HUES6 (cell line): ENCODE measurements around the gene GJA3.

Experiments used
- H3K27ac ChIP-seq: 2 replicates; pipeline ENCODE4 v1.7.0; 2013; ENCODE audit warnings: low read depth, mild to moderate bottlenecking, low read length, inconsistent platforms
- H3K27me3 ChIP-seq: 2 replicates; pipeline ENCODE4 v1.6.1; 2013; ENCODE audit warnings: low read length; ENCODE audit not compliant: control insufficient read depth, insufficient read depth
- H3K36me3 ChIP-seq: 2 replicates; pipeline ENCODE4 v1.6.1; 2013; ENCODE audit warnings: low read length; ENCODE audit not compliant: control insufficient read depth, insufficient read depth
- H3K4me1 ChIP-seq: 2 replicates; pipeline ENCODE4 v1.6.1; 2013; ENCODE audit warnings: low read length; ENCODE audit not compliant: control insufficient read depth, insufficient read depth
- H3K4me3 ChIP-seq: 2 replicates; pipeline ENCODE4 v1.5.1; 2013; ENCODE audit warnings: low read depth, low read length
- H3K9ac ChIP-seq: one replicate; pipeline ENCODE4 v1.6.1; 2013; ENCODE audit warnings: mild to moderate bottlenecking, low read length
- H3K9me3 ChIP-seq: 2 replicates; pipeline ENCODE4 v1.6.1; 2013; ENCODE audit warnings: low read depth, low read length; ENCODE audit not compliant: control insufficient read depth, insufficient read depth

GJA3 gene

GRCh38 chr13:20136781-20137703 lies 23.8 kb downstream of the GJA3 start:
- H3K36me3 ChIP-seq, result no peaks in the 10 kb centered on the region
- H3K27me3 ChIP-seq, result peaks cover 23% of the 10 kb centered on the region
- no peaks in the 10 kb centered on the region for H3K9me3 ChIP-seq
- H3K4me1 ChIP-seq, result 0 out of 2 replicates have a peak, but pooled peaks cover 2% of the 10 kb centered on the region
- H3K27ac ChIP-seq, result no peak overlapping the region
- no peak overlapping the region for H3K9ac ChIP-seq
- peak overlapping the region; percentile 49 for H3K4me3 ChIP-seq

- Histone ChIP-seq H3K9ac (no peak overlapping the region), H3K36me3 (no peaks in the 10 kb centered on the region), H3K4me3 (no peak overlapping the region), H3K4me1 (0 out of 2 replicates have a peak, but pooled peaks cover 2% of the 10 kb centered on the region), H3K27ac (no peak overlapping the region), H3K27me3 (peaks cover 44% of the 10 kb centered on the region), H3K9me3 (no peaks in the 10 kb centered on the region)
Observed at GRCh38 chr13:20134732-20135131, 26.1 kb downstream of the GJA3 start.

DNA sequence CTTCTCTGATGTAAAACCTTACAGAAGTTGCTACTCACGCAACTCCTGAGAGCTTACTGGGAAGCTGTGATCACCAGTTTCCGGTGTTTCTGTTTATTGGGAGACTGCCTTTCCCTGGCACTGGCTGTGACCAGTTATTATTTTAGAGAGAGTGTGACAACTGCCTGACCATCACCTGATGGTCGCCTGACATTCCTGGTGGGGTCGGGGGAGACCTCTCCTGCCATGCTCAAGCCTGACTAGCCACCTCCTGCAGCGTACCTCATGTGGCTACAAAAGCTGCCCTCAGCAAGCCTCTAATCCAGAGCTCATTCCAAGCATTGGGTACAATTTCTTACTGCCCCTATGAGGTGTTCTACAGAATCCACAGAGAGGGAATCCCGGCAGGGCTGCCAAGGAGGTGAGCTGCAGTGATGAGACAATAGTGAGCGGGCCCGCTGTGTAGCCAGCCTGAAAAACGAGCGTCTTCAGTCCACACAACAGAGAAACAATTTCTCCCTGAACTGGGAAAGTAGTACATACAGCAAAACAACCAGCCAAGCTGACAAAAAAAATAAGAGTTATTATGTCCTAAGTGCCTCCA lies 28.7 kb downstream of the GJA3 start:
- 0 out of 2 replicates have a peak, but pooled peaks cover 7% of the 10 kb centered on the region for H3K4me1 ChIP-seq
- no peak overlapping the region for H3K4me3 ChIP-seq
- no peaks in the 10 kb centered on the region for H3K9me3 ChIP-seq
- H3K27ac ChIP-seq, result no peak overlapping the region
- peaks cover 54% of the 10 kb centered on the region for H3K27me3 ChIP-seq
- no peaks in the 10 kb centered on the region for H3K36me3 ChIP-seq
- no peak overlapping the region for H3K9ac ChIP-seq

- Histone ChIP-seq H3K36me3 (no peaks in the 10 kb centered on the region), H3K9me3 (no peaks in the 10 kb centered on the region), H3K9ac (no peak overlapping the region), H3K27ac (no peak overlapping the region), H3K4me3 (no peak overlapping the region), H3K27me3 (peaks cover 46% of the 10 kb centered on the region), H3K4me1 (peaks cover 9% of the 10 kb centered on the region; the same call in 1 of the 2 replicates)
Observed at GRCh38 chr13:20131057-20131832, 29.6 kb downstream of the GJA3 start.

DNA sequence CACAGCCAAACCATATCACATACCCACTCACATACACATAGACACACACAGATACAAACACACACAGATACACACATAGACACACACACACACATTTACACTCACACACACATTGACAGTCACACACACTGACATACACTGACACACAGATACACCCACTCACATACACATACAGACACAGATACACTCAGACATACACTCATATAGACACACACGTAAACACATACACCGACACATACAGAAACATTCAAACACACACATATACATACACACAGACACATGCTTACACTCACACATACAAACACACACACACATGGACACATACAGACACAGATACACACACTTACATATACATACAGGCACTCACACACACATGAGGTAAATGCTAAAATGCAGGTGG lies 30.2 kb downstream of the GJA3 start:
- Histone ChIP-seq H3K4me1 (peaks cover 9% of the 10 kb centered on the region; the same call in 1 of the 2 replicates), H3K27ac (no peak overlapping the region), H3K27me3 (peaks cover 45% of the 10 kb centered on the region), H3K9me3 (no peaks in the 10 kb centered on the region), H3K36me3 (no peaks in the 10 kb centered on the region), H3K9ac (no peak overlapping the region), H3K4me3 (no peak overlapping the region)

DNA sequence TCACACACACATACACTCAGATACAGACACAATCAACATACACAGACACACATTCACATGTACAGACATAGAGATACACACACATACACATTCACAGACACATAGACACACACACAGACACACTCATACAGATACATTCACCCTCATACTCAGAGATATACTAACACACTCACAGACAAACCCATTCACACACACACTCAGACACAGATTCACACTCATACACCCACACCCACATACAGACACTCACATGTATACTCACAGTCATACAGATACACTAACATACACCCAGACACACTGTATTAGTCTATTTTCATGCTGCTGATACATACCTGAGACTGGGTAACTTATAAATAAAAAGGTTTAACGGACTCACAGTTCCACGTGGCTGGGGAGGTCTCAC lies 30.8 kb downstream of the GJA3 start:
- Histone ChIP-seq H3K9me3 (no peaks in the 10 kb centered on the region), H3K27me3 (peaks cover 45% of the 10 kb centered on the region), H3K4me1 (peaks cover 9% of the 10 kb centered on the region; the same call in 1 of the 2 replicates), H3K27ac (no peak overlapping the region), H3K36me3 (no peaks in the 10 kb centered on the region), H3K4me3 (no peak overlapping the region), H3K9ac (no peak overlapping the region)

DNA sequence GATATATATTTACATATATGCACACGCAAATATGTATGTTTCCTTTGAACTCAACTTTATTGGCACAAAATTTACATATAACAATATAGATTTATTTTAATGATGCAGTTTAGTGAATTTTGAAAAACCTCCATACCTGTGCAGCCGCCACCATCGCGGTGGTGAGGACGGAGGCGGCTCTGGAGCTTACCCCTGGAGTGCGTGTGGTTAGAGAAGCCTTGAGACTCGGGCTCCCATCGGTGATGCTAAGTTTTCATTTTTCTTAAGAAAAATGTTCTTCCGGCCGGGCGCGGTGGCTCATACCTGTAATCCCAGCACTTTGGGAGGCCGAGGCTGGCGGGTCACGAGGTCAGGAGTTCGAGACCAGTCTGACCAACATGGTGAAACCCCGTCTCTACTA lies 31.8 kb downstream of the GJA3 start:
- H3K36me3 ChIP-seq, result no peaks in the 10 kb centered on the region
- H3K4me3 ChIP-seq, result peak overlapping the region; percentile 84
- H3K4me1 ChIP-seq, result peaks cover 9% of the 10 kb centered on the region; the same call in 1 of the 2 replicates
- no peaks in the 10 kb centered on the region for H3K9me3 ChIP-seq
- no peak overlapping the region for H3K27ac ChIP-seq
- H3K27me3 ChIP-seq, result peaks cover 45% of the 10 kb centered on the region
- no peak overlapping the region for H3K9ac ChIP-seq

- peaks cover 9% of the 10 kb centered on the region; the same call in 1 of the 2 replicates for H3K4me1 ChIP-seq
- H3K4me3 ChIP-seq, result peak overlapping the region; percentile 84
Observed at GRCh38 chr13:20128459-20128931, 32.4 kb downstream of the GJA3 start.

GRCh38 chr13:20127562-20128458 lies 33.0 kb downstream of the GJA3 start:
- peaks cover 9% of the 10 kb centered on the region; the same call in 1 of the 2 replicates for H3K4me1 ChIP-seq
- peaks cover 45% of the 10 kb centered on the region for H3K27me3 ChIP-seq
- peak overlapping the region; percentile 84 for H3K4me3 ChIP-seq
- no peaks in the 10 kb centered on the region for H3K9me3 ChIP-seq
- no peak overlapping the region for H3K27ac ChIP-seq
- H3K36me3 ChIP-seq, result no peaks in the 10 kb centered on the region
- H3K9ac ChIP-seq, result peak overlapping the region; percentile 80

More at GRCh38 chr13:20128459-20128931, 32.4 kb downstream of the GJA3 start:
- Histone ChIP-seq H3K27me3 (peaks cover 45% of the 10 kb centered on the region), H3K9ac (no peak overlapping the region), H3K27ac (no peak overlapping the region), H3K9me3 (no peaks in the 10 kb centered on the region), H3K36me3 (no peaks in the 10 kb centered on the region)

DNA sequence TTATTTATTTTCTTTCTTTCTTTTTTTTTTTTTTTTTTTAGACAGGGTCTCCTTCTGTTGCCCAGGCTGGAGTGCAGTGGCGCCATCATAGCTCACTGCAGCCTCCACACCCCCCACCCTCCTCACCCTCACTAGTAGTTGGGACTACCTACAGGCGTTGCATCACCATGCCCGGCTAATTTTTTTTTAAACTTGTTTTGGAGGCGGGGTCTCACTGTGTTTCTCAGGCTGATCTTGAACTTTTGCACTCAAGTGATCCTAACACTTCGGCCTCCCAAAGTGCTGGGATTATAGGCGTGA lies 33.6 kb downstream of the GJA3 start:
- Histone ChIP-seq H3K9me3 (no peaks in the 10 kb centered on the region), H3K27me3 (peaks cover 43% of the 10 kb centered on the region), H3K27ac (no peak overlapping the region), H3K36me3 (no peaks in the 10 kb centered on the region), H3K9ac (peak overlapping the region; percentile 80), H3K4me3 (peak overlapping the region; percentile 84), H3K4me1 (peaks cover 9% of the 10 kb centered on the region; the same call in 1 of the 2 replicates)
